ENCODE results near the gene SZRD1. TPM values are rescaled to one million over a fixed set of nuclear protein-coding genes. Genes with fewer than 3 reads are reported as not detected.

SZRD1 gene
- polyA plus RNA-seq, 2 of the 4 experiments (the other 2 are of a cell fraction) = 56.8 to 91.9 TPM

GRCh38 chr1:16324456-16324890 is 42.6 kb upstream of the SZRD1 start:
- Histone ChIP-seq H3K27ac (peak overlapping the region in 1 of 2 experiments; percentile 54; a peak in 2 of 6 replicates), H3K4me3 (no peak overlapping the region), H3K9me3 (no peaks in the 10 kb centered on the region), H3K4me2 (peak overlapping the region; percentile 21; the same call in 2 of the 3 replicates), H3K4me1 (peaks cover 9% of the 10 kb centered on the region; the same call in 2 of the 3 replicates)
- no peak for DNase-seq (ENCODE audit: low read depth in 1 of 2, low spot score in 1 of 2)
- 94% methylated on average over 6 of the region's 6 CpGs for WGBS (ENCODE audit: missing lambda C conversion rate)
- TF ChIP-seq ZFP36 (IDR thresholded peaks at IDR 0.05; ENCODE audit: borderline replicate concordance, partially characterized antibody) (no peak), FOSL2 (IDR thresholded peaks at IDR 0.05) (no peak), FOSL2 (CRISPR knock-in tag; IDR thresholded peaks at IDR 0.05) (peak; percentile 50; the same call in 1 of the 2 replicates)
- ChIA-PET CTCF (interaction anchor here (1.0 kb wide), 1 partner anchor 17 kb away, joined by 4 read pairs; no protein-coding TSS in a partner anchor), POLR2A (no interaction called here)
- no peak for FAIRE-seq
- ATAC-seq = peak in 1 of 2 experiments; percentile 63; a peak in 3 of 6 replicates

GRCh38 chr1:16326833-16327404 is 40.1 kb upstream of the SZRD1 start:
- 84% methylated on average over 5 of the region's 5 CpGs for WGBS (ENCODE audit: missing lambda C conversion rate)
- ATAC-seq = no peak
- DNase-seq (ENCODE audit: low read depth in 1 of 2, low spot score in 1 of 2) = no peak
- no peak overlapping the region for H3K4me3 ChIP-seq
- TF ChIP-seq MYC (IDR thresholded peaks at IDR 0.05; ENCODE audit: borderline replicate concordance, low read length) (no peak), CEBPB (IDR thresholded peaks at IDR 0.05) (no peak), CBX2 (IDR thresholded peaks at IDR 0.05; ENCODE audit: borderline replicate concordance, low read depth) (no peak), ESRRA (IDR thresholded peaks at IDR 0.05; ENCODE audit: borderline replicate concordance, low read length) (no peak), HES2 (IDR thresholded peaks at IDR 0.05) (no peak)
- H3K9me3 ChIP-seq = no peaks in the 10 kb centered on the region
- H3K4me1 ChIP-seq = peaks cover 9% of the 10 kb centered on the region; the same call in 2 of the 3 replicates
- FAIRE-seq = no peak
- POLR2A ChIA-PET = no interaction called here
- no peak overlapping the region for H3K4me2 ChIP-seq
- H3K27ac ChIP-seq = no peak overlapping the region
- CTCF ChIA-PET = interaction anchor here (0.6 kb wide), 1 partner anchor 18 kb away, joined by 3 read pairs; no protein-coding TSS in a partner anchor

- ATAC-seq = peak in 1 of 2 experiments; percentile 66; a peak in 3 of 6 replicates
- WGBS (ENCODE audit: missing lambda C conversion rate) = 35% methylated on average over 7 of the region's 7 CpGs
These were observed 32.2 kb upstream of the SZRD1 start for GRCh38 chr1:16334655-16335340.

GRCh38 chr1:16338961-16339360 is 28.1 kb upstream of the SZRD1 start:
- TF ChIP-seq NR3C1 (IDR thresholded peaks at IDR 0.05) (no peak), HOXB13 (CRISPR knock-in tag; IDR thresholded peaks at IDR 0.05; ENCODE audit: low read depth) (no peak), RNF2 (IDR thresholded peaks at IDR 0.05; ENCODE audit: borderline replicate concordance, low read depth) (no peak), EP300 (IDR thresholded peaks at IDR 0.05) (no peak), PHF8 (IDR thresholded peaks at IDR 0.05; ENCODE audit: borderline replicate concordance, low read depth) (no peak)
- no peak overlapping the region for H3K4me3 ChIP-seq
- FAIRE-seq = no peak
- POLR2A ChIA-PET = no interaction called here
- H3K4me2 ChIP-seq = no peak overlapping the region
- no peak for ATAC-seq
- H3K4me1 ChIP-seq = peaks cover 10% of the 10 kb centered on the region
- WGBS (ENCODE audit: missing lambda C conversion rate) = 87% methylated on average over 3 of the region's 5 CpGs
- H3K9me3 ChIP-seq = no peaks in the 10 kb centered on the region
- CTCF ChIA-PET = interaction anchor here (1.0 kb wide), 1 partner anchor 44 kb away, joined by 3 read pairs; no protein-coding TSS in a partner anchor
- DNase-seq (ENCODE audit: low read depth in 1 of 2, low spot score in 1 of 2) = no peak
- H3K27ac ChIP-seq = no peak overlapping the region

More at GRCh38 chr1:16334655-16335340, 32.2 kb upstream of the SZRD1 start:
- ChIA-PET CTCF (no interaction called here), POLR2A (interaction anchor here (0.7 kb wide), 1 partner anchor 170 kb away, joined by 6 read pairs; no protein-coding TSS in a partner anchor)
- H3K4me3 ChIP-seq = no peak overlapping the region
- TF ChIP-seq FOSL2 (IDR thresholded peaks at IDR 0.05) = no peak
- TF ChIP-seq FOSL2 (CRISPR knock-in tag; IDR thresholded peaks at IDR 0.05) = peak; percentile 80
- no peak for TF ChIP-seq POLR2AphosphoS2 (conservative IDR thresholded peaks at IDR 0.05; ENCODE audit: low read length)
- H3K9me3 ChIP-seq = no peaks in the 10 kb centered on the region
- H3K4me1 ChIP-seq = peaks cover 10% of the 10 kb centered on the region
- H3K4me2 ChIP-seq = peak overlapping the region; percentile 64
- DNase-seq (ENCODE audit: low read depth in 1 of 2, low spot score in 1 of 2) (peak in 1 of 2 experiments; percentile 41), FAIRE-seq (no peak)
- H3K27ac ChIP-seq = peak overlapping the region; percentile 20 to 58; a peak in 4 of 6 replicates

GRCh38 chr1:16340673-16341072 is 26.4 kb upstream of the SZRD1 start:
- ATAC-seq (no peak), DNase-seq (ENCODE audit: low read depth in 1 of 2, low spot score in 1 of 2) (no peak), FAIRE-seq (no peak)
- Histone ChIP-seq H3K4me2 (no peak overlapping the region), H3K4me3 (no peak overlapping the region), H3K27ac (no peak overlapping the region), H3K4me1 (no peaks in the 10 kb centered on the region), H3K9me3 (no peaks in the 10 kb centered on the region)
- CTCF ChIA-PET = interaction anchor here (1.6 kb wide), 1 partner anchor 12 kb away, joined by 4 read pairs; the partner anchor contains the start of gene FBXO42
- POLR2A ChIA-PET = no interaction called here
- 93% methylated on average over 1 of the region's 1 CpG for WGBS (ENCODE audit: missing lambda C conversion rate)
- TF ChIP-seq E2F6 (IDR thresholded peaks at IDR 0.05; ENCODE audit: borderline replicate concordance, low read depth) (no peak), MAFK (IDR thresholded peaks at IDR 0.05; ENCODE audit: partially characterized antibody) (no peak), HES2 (IDR thresholded peaks at IDR 0.05) (no peak), HOXB13 (CRISPR knock-in tag; IDR thresholded peaks at IDR 0.05; ENCODE audit: low read depth) (no peak), SMC3 (IDR thresholded peaks at IDR 0.05) (no peak), CEBPB (IDR thresholded peaks at IDR 0.05) (no peak), POLR2A (IDR thresholded peaks at IDR 0.05; ENCODE audit: low read length) (no peak), RCOR1 (IDR thresholded peaks at IDR 0.05; ENCODE audit: low read depth, low read length) (no peak), MYC (IDR thresholded peaks at IDR 0.05; ENCODE audit: borderline replicate concordance, low read length) (no peak), HOXA7 (CRISPR knock-in tag; IDR thresholded peaks at IDR 0.05) (no peak), MAX (IDR thresholded peaks at IDR 0.05) (no peak), USF2 (IDR thresholded peaks at IDR 0.05) (no peak), RARB (CRISPR knock-in tag; IDR thresholded peaks at IDR 0.05) (no peak), CHD2 (IDR thresholded peaks at IDR 0.05; ENCODE audit: low read length, partially characterized antibody) (no peak)
